Gastroesophageal sphincter (tissue), 3 donors: Measurements from ENCODE around the gene DENND1B.

Source experiments
- EP300 ChIP-seq: sonication (generic); formaldehyde crosslinking; IDR thresholded peaks from one replicate; pipeline ENCODE4 v1.6.1; 2017; ENCODE audit warnings: antibody characterized with exemption, mild to moderate bottlenecking
- POLR2A ChIP-seq, 2 donors: fragments of 450-650 bp; IDR thresholded peaks; one replicate each; pipeline ENCODE4 v1.6.1; 2017; ENCODE audit warnings: antibody characterized with exemption in 2 of 2, mild to moderate bottlenecking in 2 of 2, moderate library complexity in 1 of 2
- POLR2AphosphoS5 ChIP-seq: sonication (generic); formaldehyde crosslinking; IDR thresholded peaks from one replicate; pipeline ENCODE4 v1.6.1; 2017; ENCODE audit warnings: antibody characterized with exemption
- TF ChIP-seq, protein P1 (sequence below), 4 experiments: fragments of 200-600 bp in 2 of 4; fragments of 450-650 bp in 2 of 4; sonication (generic) in 1 of 4; IDR thresholded peaks; one replicate each; pipeline ENCODE4 v1.5.1; 2017 to 2019; ENCODE audit warnings: antibody characterized with exemption in 4 of 4, mild to moderate bottlenecking in 2 of 4, moderate library complexity in 2 of 4

DNA sequence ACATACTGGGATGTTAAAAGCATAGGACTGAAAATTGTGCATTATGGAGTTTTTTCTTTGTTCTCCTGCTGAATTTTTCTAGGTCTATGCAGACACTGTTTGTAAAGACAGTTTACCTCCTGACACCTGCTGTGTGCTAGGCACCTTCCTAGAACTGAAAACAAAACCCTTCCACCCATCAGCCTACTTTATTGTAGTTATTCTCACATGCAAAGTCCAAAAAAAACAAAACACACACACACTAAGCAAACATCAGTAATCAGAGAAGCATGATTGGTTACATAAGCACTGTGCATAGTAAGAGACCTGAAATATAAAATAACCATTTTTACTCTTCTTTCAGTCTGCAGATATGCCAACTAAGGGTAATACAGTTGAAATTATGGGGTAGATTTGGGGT, 312.1 kb downstream of the DENND1B start:
- TF ChIP-seq, protein P1, sequence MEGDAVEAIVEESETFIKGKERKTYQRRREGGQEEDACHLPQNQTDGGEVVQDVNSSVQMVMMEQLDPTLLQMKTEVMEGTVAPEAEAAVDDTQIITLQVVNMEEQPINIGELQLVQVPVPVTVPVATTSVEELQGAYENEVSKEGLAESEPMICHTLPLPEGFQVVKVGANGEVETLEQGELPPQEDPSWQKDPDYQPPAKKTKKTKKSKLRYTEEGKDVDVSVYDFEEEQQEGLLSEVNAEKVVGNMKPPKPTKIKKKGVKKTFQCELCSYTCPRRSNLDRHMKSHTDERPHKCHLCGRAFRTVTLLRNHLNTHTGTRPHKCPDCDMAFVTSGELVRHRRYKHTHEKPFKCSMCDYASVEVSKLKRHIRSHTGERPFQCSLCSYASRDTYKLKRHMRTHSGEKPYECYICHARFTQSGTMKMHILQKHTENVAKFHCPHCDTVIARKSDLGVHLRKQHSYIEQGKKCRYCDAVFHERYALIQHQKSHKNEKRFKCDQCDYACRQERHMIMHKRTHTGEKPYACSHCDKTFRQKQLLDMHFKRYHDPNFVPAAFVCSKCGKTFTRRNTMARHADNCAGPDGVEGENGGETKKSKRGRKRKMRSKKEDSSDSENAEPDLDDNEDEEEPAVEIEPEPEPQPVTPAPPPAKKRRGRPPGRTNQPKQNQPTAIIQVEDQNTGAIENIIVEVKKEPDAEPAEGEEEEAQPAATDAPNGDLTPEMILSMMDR (IDR thresholded peaks at IDR 0.05), result no peak
- TF ChIP-seq POLR2AphosphoS5, result no peak
- TF ChIP-seq POLR2A (IDR thresholded peaks at IDR 0.05), result no peak
- TF ChIP-seq EP300, result no peak
